ENCODE measurements around the gene TMEM273.

The TMEM273 gene

DNA sequence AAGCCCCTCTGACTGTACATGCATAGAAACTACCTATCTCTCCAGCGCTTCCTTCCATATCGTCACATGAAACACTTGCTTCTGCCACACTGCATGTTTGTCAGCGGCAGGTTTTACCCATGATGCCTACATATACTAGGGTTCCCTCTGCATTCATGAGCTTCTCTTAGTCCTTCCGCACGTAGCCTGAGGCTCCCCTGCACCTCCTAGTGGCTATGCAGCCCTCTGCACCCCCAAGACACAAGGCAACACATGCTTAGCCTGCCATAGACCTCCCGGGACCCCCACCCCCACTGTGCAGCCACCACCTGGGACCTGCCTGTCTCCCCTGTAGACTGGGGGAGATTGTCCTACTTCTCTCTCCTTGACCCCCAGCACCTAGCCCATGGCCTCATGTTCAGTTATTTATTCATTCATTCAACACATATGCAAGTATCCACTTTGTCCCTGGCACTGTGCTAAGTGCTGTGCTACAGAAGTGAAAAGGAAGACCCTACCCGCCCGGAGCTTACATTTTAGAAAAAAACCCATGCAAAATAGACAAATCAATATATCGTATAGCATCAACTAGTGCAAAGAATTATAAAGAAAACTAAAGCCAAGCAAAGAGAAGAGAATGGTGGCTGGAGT lies 23.5 kb downstream of the TMEM273 start:
- DNase-seq (ENCODE audit: low read depth in 3 of 3) = peak in 1 of 3 experiments; percentile 19

DNA sequence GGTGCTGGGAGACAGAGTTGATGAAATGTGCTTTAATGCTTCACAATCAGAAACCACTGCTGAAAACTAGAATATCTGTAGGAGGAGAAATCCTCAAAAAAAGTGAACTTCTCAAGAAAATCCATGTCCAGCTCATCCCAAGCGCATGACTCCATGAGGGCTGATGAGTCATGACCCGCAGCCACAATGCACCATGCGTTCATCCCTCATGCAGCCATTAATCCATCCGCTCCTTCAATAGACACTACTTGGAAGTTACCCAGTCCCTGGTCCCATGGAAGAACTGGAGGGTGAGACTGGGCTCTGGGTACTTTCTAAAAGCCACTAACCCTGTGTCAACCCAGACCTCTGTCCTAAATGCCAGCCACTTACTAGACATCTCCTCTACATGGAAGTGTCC lies 24.4 kb downstream of the TMEM273 start:
- no peak for DNase-seq (ENCODE audit: low read depth in 3 of 3)

DNA sequence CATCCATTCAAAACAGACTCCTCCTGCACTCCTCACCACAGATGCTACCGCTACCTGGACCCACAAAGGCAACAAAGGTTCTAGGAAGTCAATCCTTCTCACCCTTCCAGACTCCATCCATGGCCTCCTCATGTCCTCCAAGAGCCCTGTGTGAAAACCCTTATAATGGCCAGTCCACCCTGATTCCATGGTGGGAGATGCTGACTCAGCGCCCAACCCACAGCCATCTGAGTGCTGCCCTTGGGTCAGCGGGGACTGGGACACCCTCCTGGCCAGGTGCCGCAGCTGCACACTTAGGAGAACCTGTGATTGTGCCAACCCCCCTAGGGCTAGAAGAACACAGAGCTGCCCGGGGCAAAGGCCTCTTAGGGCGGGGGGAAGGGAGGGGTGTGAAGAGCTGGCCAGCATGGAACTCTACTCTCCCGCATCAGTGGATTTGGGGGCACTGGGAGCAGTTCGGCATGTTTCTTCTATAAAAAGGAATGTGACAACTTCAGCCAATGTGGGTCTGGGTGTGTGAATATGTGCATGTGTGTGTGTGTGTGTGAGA lies 25.4 kb downstream of the TMEM273 start:
- DNase-seq (ENCODE audit: low read depth in 3 of 3) = no peak

DNA sequence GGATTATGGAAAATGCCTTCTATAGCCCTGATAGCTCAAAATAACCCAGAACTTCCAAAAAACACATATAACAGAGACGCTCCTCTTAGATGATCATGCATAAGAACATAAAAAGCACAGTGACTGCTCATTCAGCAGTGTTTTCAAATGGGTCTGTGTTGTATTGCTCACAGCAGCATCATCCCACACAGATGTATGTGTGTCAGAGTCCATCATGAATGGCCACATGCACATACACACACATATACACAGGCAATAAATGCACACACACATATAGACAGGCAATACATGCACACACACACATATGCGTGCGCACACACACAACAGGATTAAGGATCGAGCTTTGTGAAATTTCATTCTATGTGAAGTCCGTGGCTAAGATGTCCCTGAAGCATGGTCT lies 26.1 kb downstream of the TMEM273 start:
- no peak for DNase-seq (ENCODE audit: low read depth in 3 of 3)

DNA sequence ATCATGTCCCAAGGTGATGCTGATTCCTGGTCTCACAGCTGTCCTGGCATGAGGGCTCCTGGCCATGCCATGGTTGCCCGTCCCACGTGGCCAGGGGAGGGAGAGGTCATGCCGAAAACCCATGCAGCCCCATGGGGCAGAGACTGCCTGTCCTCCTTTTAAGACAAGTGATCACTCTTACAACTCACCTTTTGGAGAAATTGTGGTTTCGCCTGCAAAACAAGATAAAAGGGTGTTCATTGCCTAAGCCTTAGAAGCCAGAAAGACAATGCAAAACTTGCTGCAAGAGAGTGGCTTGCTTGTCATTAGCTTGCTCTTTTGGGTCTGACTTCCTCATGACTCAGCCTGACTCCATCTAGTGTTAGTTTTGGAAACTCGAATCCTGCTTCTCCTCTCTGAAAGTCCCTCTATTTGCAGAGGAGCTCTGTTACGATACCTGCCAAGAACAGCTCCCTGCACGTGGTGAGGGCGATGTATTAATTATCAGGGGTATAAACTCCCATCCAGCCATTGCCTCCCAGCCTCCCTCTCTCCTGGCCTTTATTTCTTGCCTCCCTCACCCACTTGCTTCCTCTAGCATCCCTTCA lies 26.7 kb downstream of the TMEM273 start:
- no peak for DNase-seq (ENCODE audit: low read depth in 3 of 3)

DNA sequence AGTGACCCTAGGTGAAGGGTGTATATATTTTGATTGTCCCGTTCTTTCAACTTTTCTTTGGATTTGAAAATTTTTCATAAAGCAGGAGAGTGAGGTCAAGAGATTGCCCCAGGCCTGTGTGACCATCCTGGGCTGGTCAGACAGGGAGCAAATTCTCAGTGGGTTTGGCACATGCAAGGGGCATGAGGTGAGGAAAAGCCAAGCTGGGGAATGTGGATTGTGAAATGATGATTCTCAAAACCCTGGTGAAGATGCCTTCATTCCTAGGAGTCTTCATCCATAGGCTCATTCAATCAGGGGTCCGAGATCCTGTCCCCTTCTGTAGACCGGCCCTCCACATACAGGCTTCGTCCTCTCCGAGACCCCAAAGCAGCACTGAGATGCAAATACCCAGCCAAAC lies 27.4 kb downstream of the TMEM273 start:
- DNase-seq (ENCODE audit: low read depth in 3 of 3) = no peak

DNA sequence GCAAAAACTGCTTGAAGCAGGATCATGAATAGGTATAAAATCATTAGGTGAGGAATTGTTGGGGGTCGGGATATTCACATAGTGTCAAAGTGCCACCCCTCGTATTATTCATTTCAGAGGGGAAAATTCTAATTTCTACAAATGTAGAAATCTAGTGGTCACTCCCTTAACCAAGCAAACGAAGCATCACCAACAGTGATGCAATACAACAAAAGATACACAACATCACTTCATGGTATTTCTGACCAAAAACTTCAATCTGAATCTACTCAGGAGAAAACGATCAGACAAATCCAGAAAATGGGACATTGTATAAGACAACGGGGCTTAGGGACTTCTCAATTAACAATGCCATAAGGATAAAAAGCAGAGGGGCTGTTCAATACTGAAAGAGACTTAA lies 28.1 kb downstream of the TMEM273 start:
- DNase-seq (ENCODE audit: low read depth in 3 of 3) = no peak

DNA sequence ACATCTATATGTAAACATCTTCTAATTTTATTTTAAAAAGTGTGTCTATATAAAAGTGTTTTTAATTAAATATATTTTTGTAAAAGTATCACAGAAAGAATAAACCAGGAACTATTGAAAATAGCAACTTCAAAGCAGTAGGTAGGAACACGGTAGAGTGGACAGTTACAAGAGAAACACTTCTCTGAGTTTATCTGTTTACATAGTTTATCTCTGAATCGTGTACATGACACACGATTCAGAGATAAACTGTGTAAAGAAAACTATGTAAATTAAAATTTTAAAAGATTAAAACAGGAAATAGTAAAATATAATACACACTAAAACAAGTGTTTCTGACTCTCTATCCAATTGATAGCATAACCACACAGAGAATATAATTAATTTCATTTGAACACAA lies 29.3 kb downstream of the TMEM273 start:
- DNase-seq (ENCODE audit: low read depth in 3 of 3) = no peak

DNA sequence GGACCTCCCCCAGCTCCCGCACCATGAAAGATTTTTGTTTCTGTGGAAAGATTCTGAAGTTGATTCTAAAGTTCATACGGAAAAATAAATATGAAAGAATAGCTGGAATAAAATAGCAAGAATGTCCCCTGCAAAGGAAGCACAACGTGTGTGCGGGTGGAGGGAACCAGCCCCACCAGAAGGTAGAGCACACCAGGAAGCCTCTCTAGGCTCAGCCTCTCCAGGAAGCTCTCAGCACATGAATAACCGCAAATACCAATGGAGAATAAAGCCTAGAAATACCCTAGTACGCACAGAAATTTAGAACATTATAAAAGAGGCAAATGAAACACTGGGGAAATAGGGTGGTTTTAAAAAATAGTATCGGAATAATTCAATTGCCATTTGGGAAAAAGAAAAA lies 29.8 kb downstream of the TMEM273 start:
- no peak for DNase-seq (ENCODE audit: low read depth in 3 of 3)

DNA sequence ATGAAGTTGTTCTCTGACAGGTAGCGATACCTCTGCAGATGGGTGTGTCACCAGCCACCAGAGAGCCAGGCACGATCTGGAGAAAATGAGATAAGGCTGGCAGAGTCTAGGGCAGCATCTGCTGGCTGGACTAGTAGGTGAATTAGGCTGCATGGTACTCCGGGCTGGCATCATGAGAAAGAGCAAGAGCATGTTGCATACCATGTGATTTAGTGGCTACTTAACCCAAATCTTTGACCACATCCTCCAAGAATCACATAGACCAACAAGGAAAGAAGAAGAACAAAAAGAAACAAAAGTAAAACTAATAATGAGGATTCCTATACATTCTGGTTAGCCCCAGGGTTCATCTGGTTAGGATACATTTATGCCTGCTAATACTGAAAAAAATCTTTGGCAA lies 31.0 kb downstream of the TMEM273 start:
- DNase-seq (ENCODE audit: low read depth in 3 of 3) = no peak

DNA sequence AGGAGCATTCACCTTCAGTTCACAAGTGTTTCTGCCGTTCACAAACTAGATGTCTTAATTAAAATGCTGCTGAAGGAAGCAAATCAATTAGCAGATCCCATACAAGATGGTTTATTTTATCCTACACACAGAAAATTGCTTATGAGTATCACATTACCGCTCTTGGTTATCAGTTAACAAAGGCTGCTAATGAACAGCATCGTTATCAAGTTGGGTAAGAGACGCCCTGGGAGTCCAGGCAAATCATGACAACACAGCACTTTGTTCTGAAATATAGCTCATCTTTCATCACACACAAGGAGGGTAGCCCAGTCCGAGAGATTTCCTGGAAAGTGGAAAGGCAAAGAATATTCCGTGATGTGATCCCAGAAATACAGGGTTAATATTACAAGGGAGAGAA lies 33.5 kb downstream of the TMEM273 start:
- DNase-seq (ENCODE audit: low read depth in 3 of 3) = no peak

DNA sequence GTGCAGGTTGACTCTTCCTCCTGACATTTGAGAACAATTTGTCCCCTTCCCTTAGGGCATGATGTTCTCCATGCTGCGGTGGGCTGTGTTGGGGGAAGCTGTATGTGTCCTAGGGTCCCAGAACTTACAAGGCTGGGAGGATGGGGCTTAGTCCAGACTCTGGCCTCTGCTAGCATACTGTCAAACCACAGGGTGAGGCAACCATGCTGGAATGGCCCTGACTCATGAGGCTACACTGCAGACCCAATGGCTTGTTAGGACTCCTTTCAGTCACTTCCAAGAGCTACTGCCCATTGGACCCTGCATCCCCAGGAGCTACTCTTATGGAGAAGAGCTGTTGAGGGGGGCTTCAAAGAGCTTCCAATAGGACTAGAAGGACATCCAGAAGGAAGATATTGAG lies 34.2 kb downstream of the TMEM273 start:
- no peak for DNase-seq (ENCODE audit: low read depth in 3 of 3)

DNA sequence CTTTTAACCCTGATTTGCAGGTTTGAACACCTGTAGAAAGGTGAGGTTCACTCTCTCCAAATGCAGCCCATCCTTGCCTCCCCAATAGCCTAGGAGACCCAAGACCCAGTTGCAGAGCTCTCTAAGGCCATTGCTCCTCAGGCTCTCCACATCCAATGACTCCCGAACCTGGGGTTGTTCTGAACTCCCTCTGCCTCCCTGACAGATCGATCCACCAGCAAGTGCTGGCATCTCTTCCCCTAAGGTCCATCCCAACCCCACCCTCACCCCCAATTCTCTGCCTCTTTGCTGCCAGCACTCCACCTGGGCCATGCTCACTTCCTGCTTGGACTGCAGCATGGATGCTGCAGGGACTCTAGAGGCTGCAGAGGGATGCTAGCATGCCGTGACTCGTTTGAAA lies 35.1 kb downstream of the TMEM273 start:
- no peak for DNase-seq (ENCODE audit: low read depth in 3 of 3)

DNA sequence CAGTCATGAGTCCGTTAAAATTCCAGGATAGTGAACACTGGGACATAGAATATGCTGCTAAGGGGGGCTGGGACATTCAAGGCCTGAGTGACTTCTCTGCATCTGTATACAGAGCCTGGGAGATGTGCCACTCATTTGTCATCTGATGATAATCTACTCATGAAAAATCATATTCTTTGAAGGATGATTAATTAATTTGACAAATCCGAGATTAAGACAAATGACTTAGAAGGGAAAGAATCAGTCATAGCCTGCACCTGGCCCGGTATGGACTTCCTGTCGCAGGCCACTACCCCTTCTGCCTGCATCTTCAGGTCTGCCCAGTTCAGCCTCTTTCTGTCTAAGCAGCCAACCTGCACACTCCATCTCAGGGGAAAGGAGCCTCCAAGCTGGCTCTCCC lies 35.5 kb downstream of the TMEM273 start:
- DNase-seq (ENCODE audit: low read depth in 3 of 3) = no peak

DNA sequence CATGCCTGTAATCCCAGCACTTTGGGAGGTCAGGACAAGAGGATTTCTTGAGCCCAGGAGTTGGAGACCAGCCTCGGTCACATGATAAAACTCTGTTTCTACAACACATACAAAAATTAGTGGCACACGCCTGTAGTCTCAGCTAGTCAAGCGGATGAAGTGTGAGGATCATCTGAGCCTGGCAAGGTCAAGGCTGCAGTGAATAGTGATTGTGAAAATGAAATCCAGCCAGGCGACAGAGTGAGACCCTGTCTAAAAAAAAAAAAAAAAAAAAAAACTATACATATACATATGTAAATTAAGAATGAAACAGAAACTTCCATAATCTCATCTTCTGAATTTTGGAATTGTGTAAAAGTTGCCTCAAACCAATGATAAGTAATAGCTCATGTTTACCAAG lies 36.2 kb downstream of the TMEM273 start:
- DNase-seq (ENCODE audit: low read depth in 3 of 3) = no peak

DNA sequence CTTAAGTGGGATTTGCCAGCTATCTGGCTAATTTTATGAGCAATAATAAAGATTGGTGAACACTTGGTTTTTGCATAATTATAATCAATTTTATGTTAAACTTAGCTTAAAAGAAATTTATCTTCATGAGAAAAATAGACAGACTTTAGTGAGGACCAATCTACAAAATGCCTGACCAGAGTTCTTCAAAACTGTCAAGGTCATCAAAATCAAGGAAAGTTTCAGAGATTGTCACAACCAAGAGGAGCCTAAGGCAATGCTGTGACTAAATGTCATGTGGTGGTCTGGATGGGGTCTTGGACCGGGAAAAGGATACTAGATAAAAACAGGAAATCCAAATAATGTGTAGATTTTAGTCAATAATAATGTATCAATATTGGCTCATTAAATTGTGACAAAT lies 36.7 kb downstream of the TMEM273 start:
- no peak for DNase-seq (ENCODE audit: low read depth in 3 of 3)

DNA sequence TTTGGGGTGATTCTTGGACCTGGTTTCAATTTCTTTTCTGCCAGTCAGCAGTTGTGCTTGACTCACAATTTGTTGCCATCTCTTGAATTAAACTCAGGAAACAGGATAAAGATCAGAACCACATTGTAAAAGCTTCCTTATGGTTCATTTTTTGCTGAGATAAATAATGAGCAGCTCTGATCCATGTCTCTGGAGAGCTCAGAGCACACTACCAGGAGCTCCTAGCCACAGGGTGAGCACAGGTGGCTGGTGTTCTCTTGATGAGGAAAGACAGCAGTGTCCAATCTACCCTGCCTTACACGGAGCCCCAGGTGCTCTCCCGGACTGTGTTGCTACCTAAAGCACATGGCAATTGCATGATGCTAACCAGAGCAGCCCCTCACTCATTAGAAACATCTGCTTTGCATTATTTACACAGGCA lies 37.2 kb downstream of the TMEM273 start:
- no peak for DNase-seq (ENCODE audit: low read depth in 3 of 3)

DNA sequence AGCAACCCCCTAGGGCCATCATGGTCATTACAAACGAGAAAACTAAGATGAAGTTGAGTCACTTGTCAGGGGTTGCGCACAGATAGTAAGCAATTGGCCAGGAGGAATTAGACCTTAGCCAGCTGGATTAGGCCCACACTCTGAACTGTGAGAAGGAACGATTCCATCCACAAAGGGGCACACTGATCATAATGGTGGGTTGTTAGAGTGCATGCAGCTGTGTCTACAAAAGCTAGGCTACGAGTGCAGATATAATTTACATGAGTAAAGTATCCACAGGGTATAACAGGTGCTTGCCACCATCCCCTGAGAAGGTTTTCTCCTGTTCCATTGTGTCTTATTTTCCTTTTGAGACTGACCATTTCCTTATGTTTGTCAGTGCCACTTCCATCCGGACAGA lies 37.8 kb downstream of the TMEM273 start:
- no peak for DNase-seq (ENCODE audit: low read depth in 3 of 3)

DNA sequence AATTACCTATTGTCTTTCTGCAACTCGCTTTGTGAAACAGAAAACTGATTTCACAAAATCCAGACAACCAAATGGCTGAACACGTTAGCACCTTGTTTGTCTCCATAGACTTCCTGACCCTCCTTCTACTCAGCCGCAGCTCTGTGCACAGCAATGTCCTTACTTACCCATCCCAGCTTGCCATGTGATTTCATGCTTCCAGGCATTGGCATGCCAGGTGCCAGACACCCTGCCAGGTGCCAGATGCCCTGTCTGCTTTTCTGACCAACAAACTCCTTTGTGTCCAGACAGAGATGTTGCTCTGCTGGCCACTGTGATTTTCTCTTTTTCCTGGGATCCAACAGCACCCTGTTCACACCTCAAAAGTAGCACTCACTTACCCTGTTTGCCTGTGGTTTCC lies 38.3 kb downstream of the TMEM273 start:
- no peak for DNase-seq (ENCODE audit: low read depth in 3 of 3)

DNA sequence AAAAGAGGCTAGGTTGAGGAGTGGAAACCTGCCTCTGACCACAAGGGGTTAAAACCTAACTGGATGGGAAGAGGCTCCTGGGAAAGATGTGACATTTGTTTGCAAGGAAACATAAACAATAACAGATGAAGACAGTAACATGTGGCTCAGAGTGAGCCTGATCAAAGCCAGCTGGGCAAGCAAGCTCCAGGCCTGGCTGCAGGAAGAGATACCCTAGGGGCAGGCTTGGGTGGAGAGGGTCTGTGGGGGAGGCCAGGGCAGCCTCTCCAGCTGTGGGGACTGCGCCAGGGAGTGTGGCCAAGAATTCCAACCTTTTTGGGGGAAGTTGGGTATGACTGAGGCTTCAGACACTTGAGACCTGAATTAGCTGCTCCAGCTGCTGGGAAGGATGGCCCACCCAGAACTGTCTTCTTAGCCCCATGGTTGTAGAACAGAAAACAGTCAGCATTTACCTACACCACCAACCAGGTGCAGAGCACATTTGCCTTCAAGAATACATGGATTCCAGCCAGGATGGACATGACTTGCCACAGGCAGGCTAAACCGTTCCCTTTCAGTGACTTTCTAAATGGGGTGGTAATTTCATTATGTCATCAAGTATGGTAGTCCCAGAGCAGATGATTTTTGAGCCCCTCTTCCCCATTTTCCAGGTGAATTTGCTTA lies 44.0 kb downstream of the TMEM273 start:
- no peak for DNase-seq (ENCODE audit: low read depth in 3 of 3)

DNA sequence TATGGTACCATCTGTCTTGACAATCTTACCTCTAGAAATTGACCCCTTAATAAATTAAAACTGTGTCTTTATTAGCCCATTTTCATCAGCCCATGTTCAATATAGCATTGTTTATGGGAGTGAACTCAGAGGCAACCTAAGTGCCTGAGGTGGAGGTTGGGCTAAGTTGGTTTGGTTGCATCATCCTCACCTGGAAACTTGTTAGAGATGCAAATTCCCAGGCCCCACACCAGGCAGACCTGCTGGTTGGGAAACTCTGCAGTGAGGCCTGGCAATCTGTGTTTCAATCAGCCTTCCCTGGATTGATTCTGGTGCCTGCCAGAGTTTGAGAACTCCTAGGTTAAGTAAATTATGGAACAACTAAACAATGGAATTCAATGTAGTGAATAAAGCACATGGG lies 44.9 kb downstream of the TMEM273 start:
- no peak for DNase-seq (ENCODE audit: low read depth in 3 of 3)

DNA sequence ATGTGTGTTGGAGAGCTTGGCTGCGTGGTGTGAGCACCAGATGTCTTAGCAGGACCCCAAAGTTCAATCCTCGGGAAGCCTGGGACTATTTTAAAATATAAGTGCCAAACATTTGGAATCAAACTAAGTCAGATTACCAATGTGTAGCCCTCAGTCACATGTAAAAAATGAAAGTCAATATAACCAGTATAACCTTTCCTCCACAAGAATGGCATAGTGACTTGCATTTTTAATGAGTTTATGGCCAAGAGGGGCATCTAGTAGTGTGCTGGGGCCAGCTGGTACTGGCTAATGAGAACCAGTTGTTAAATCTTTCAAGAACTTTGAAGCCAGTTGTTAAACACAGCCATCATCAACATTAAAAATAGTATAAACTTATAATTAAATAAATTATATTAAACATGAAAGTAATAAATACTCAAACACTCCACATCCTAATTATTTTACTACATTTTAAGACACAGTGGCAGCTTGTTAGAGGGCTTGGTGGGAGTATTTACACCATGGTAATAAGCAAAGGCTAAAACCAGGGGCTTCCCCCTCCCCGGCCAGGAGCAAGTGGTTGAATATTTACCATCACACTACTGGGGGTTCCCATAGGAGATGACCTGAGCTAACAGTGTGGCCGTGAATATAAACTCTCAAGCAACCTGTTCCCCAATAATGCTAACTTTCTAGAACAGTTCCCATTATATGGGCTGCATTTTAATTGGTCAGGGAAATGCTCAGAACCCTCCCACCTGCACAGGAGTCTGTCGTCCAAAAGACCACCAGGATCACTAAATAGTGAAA lies 46.5 kb downstream of the TMEM273 start:
- DNase-seq (ENCODE audit: low read depth in 3 of 3) = no peak

Data from stimulated activated CD4-positive, alpha-beta T cell treated with anti-CD3 and anti-CD28 coated beads, TNF-alpha, amount 100 ng/mL, for 24 hours (primary cell).